HCT116 (cell line): Measurements from ENCODE around the gene SNIP1.

ENCODE experiments used
- CTCF ChIP-seq, 3 experiments: fragments of 200-600 bp in 1 of 3; sonication (generic) in 1 of 3; IDR thresholded peaks in 2 of 3; conservative IDR thresholded peaks in 1 of 3; 2 replicates each; pipeline ENCODE4 v1.5.1; 2012 to 2017; ENCODE audit warnings: low read depth in 2 of 3, low read length in 2 of 3, antibody characterized with exemption in 1 of 3, borderline replicate concordance in 1 of 3, control low read depth in 1 of 3, mild to moderate bottlenecking in 1 of 3, mixed read lengths in 1 of 3, mixed run types in 1 of 3, moderate library complexity in 1 of 3; ENCODE audit not compliant: insufficient read depth in 1 of 3
- EGR1 ChIP-seq: IDR thresholded peaks from 2 replicates; pipeline ENCODE4 v1.6.1; 2012; ENCODE audit warnings: low read depth
- FOSL1 ChIP-seq: IDR thresholded peaks from 2 replicates; pipeline ENCODE4 v1.6.1; 2012; ENCODE audit warnings: low read depth

- TF ChIP-seq FOSL1 (no peak), CTCF (IDR thresholded peaks at IDR 0.05 in 2 of 3, conservative IDR thresholded peaks at IDR 0.05 in 1 of 3; ENCODE audit: borderline replicate concordance in 1 of 3, insufficient read depth in 1 of 3, low read depth in 2 of 3, low read length in 2 of 3) (no peak), EGR1 (no peak)
Observed at GRCh38 chr1:37553598-37553926, 531 bp downstream of the SNIP1 start.
